ENCODE results near the gene ALDH3B1.
A peak's percentile ranks its signal among the peaks of the same experiment; 100 is the strongest.

ALDH3B1 gene

GRCh38 chr11:68076371-68077042 is 66.4 kb downstream of the ALDH3B1 start:
- no peak for DNase-seq

DNA sequence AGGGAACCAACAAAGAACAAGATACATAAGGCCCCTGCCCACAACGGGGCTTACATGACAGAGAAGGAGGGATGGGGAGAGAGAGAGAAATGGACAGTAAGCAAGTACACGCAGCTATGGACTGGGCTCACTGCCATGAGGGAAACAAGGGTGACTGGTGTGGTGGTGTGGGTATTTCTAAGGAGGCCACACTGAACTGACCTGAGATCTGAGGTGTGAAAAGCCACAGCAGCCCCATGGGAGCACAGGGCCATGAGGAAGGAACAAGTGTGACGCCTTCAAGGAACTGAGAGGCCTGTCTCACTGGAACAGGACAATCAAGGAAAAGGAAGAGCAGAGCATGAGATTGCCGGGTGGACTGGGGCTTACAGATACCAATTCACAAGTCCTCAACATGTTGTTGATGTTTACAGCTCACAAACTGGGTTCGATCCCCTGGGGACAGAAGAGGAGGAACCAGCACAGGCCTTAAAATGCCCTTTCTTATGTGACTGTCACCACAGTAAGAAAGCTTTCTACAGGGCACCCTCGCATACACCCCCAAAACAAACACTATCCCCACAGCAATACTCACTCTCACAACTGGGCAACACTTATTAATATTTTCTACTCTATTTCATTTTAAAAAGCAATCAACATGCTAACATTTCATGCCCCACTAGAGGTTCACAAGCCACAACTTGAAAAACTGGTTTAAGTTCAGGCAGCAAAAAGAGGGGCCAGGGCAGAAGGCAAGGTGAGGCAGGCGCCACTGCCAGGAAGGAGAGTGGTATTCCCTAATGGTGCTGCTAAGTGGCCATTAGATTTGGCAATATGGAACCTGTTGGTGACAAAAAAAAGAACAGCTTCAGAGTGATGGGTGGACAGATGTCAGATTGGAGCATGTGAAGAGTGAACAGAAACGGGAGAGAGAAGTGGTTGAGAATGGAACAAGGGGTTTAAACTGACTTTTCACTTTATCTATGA is 67.8 kb downstream of the ALDH3B1 start:
- DNase-seq: peak; percentile 11

Data from NCI-H1105 treated with DMSO at 0.1 percent for 48 hours (cell line).